ENCODE measurements around the gene SST. TPM values are rescaled to one million over a fixed set of nuclear protein-coding genes. Genes with fewer than 3 reads are reported as not detected.

The SST gene
- total and polyA plus RNA-seq, 2 of the 4 experiments (the other 2 are of a cell fraction): not detected

DNA sequence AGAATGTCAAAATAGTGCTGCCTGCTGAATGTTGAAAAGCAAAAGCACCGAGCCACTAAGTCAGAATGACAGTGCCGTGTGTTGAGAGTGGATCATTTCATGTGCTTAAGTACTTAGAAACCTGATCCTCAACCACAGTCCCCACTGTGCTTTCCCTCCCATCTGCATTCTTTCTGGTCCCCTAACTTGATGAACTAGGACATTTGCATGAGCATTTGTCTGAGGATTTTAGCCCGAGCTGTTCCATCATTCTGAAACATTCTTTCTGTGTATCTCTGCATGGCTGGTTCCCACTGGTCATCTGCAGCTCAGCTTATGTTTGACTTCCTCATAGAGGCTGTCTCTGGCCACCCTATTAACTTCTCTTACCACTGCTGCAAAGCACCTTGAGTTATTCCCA, 42.0 kb downstream of the SST start:
- Histone ChIP-seq H3K9me3 (ENCODE audit: control insufficient read depth, insufficient read depth, low read length) (no peaks in the 10 kb centered on the region), H2BK5ac (ENCODE audit: low read depth, low read length, poor library complexity, severe bottlenecking) (no peak overlapping the region), H3K9me1 (ENCODE audit: insufficient read depth, low read length) (no peaks in the 10 kb centered on the region), H4K20me1 (ENCODE audit: insufficient read depth, low read length) (no peaks in the 10 kb centered on the region), H4K5ac (ENCODE audit: low read depth, low read length) (no peak overlapping the region), H3K4ac (ENCODE audit: low read depth, low read length) (no peak overlapping the region), H2BK120ac (ENCODE audit: low read depth, low read length) (no peak overlapping the region), H2AFZ (replicated peaks; ENCODE audit: low read length, poor library complexity) (no peak overlapping the region), H3K9ac (ENCODE audit: low read depth, low read length) (no peak overlapping the region), H3K4me3 (ENCODE audit: insufficient read depth, low read depth, low read length) (no peak overlapping the region), H3K14ac (replicated peaks; ENCODE audit: low read depth, low read length) (no peak overlapping the region), H2AK9ac (replicated peaks; ENCODE audit: low read depth, low read length, poor library complexity) (no peak overlapping the region), H3K23ac (ENCODE audit: low read depth, low read length) (no peak overlapping the region), H2BK15ac (ENCODE audit: low read depth, low read length) (no peak overlapping the region), H3K56ac (ENCODE audit: extremely low read depth, insufficient read depth, low read length) (no peak overlapping the region), H3K79me1 (ENCODE audit: low read depth in 1 of 2, low read length in 2 of 2) (no peaks in the 10 kb centered on the region), H3K4me1 (ENCODE audit: control insufficient read depth, insufficient read depth, low read length) (peaks cover 1% of the 10 kb centered on the region; the same call in 1 of the 2 replicates), H3K27me3 (ENCODE audit: control insufficient read depth, insufficient read depth, low read length) (peaks cover 13% of the 10 kb centered on the region), H3K18ac (ENCODE audit: low read depth, low read length) (no peak overlapping the region), H4K91ac (ENCODE audit: insufficient read depth, low read depth, low read length) (no peak overlapping the region), H2BK20ac (ENCODE audit: low read depth, low read length) (no peak overlapping the region), H4K8ac (ENCODE audit: low read depth in 2 of 2, low read length in 2 of 2) (no peak overlapping the region), H3K4me2 (ENCODE audit: low read depth, low read length) (no peak overlapping the region), H3K27ac (ENCODE audit: insufficient read depth, low read length) (no peak overlapping the region), H3K36me3 (ENCODE audit: control insufficient read depth, insufficient read depth, low read length) (no peaks in the 10 kb centered on the region), H2AK5ac (ENCODE audit: low read depth, low read length) (no peak overlapping the region)
- DNase-seq (no peak), ATAC-seq (ENCODE audit: low read depth) (no peak)
- intact Hi-C loops (cut with micrococcal nuclease): no loop called here
- BruUV-seq (replicated peaks): no TSS peak
- in situ Hi-C loops (cut with MboI; ENCODE audit: low sequenced_read_pairs): no loop called here
- dilution Hi-C loops (cut with HindIII; ENCODE audit: low sequenced_read_pairs, unreplicated experiment): no loop called here
- CTCF ChIA-PET: no interaction called here
- no peak for TF ChIP-seq MAZ (IDR thresholded peaks at IDR 0.05; ENCODE audit: borderline replicate concordance, low read depth, low read length)
- no peak for TF ChIP-seq SMC3 (IDR thresholded peaks at IDR 0.05; ENCODE audit: low read depth, low read length)
- TF ChIP-seq MXI1 (IDR thresholded peaks at IDR 0.05; ENCODE audit: borderline replicate concordance, low read depth, low read length): no peak
- TF ChIP-seq RFX5 (IDR thresholded peaks at IDR 0.05; ENCODE audit: low read depth, low read length): no peak
- no peak for TF ChIP-seq CEBPB (IDR thresholded peaks at IDR 0.05; ENCODE audit: low read depth, low read length)
- no peak for TF ChIP-seq BHLHE40 (IDR thresholded peaks at IDR 0.05; ENCODE audit: low read depth, low read length)
- TF ChIP-seq, protein P1, sequence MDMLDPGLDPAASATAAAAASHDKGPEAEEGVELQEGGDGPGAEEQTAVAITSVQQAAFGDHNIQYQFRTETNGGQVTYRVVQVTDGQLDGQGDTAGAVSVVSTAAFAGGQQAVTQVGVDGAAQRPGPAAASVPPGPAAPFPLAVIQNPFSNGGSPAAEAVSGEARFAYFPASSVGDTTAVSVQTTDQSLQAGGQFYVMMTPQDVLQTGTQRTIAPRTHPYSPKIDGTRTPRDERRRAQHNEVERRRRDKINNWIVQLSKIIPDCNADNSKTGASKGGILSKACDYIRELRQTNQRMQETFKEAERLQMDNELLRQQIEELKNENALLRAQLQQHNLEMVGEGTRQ (IDR thresholded peaks at IDR 0.05; ENCODE audit: low read depth, low read length): no peak
- no peak for TF ChIP-seq RAD21 (IDR thresholded peaks at IDR 0.05; ENCODE audit: low read length)
- no peak for TF ChIP-seq RCOR1 (IDR thresholded peaks at IDR 0.05; ENCODE audit: insufficient replicate concordance, low read length)
- TF ChIP-seq MAFK (IDR thresholded peaks at IDR 0.05; ENCODE audit: low read depth, low read length): no peak
- TF ChIP-seq, protein P2, sequence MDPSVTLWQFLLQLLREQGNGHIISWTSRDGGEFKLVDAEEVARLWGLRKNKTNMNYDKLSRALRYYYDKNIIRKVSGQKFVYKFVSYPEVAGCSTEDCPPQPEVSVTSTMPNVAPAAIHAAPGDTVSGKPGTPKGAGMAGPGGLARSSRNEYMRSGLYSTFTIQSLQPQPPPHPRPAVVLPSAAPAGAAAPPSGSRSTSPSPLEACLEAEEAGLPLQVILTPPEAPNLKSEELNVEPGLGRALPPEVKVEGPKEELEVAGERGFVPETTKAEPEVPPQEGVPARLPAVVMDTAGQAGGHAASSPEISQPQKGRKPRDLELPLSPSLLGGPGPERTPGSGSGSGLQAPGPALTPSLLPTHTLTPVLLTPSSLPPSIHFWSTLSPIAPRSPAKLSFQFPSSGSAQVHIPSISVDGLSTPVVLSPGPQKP (IDR thresholded peaks at IDR 0.05; ENCODE audit: borderline replicate concordance, low read depth, low read length): no peak
- TF ChIP-seq NFE2L2 (IDR thresholded peaks at IDR 0.05; ENCODE audit: low read depth, low read length): no peak
- no peak for TF ChIP-seq CHD1 (IDR thresholded peaks at IDR 0.05; ENCODE audit: low read depth, low read length)
- no peak for TF ChIP-seq FOS (IDR thresholded peaks at IDR 0.05; ENCODE audit: low read depth, low read length)
- 0% methylated on average over 1 of the region's 3 CpGs; no CpG with 5 or more reads in 1 of the 2 experiments for WGBS, 2 experiments (ENCODE audit: extremely low coverage in 2 of 2, insufficient read length in 1 of 2)
- POLR2A ChIA-PET (ENCODE audit: unreplicated experiment): no interaction called here

Measured in IMR-90 (cell line).